HG03135 (cell line): ENCODE measurements around the gene TMEM176A.
"Not testable (repeated sequence)": the region's sequence is repeated elsewhere in the genome, so short reads cannot be mapped to it uniquely, and the experiment has no call there.

ENCODE experiments used
- ATAC-seq: cut with Tn5 transposase; IDR thresholded peaks from one replicate; pipeline ENCODE4 v1.9.1; 2021; ENCODE audit warnings: mild to moderate bottlenecking, moderate library complexity; ENCODE audit not compliant: unreplicated experiment

The TMEM176A gene

GRCh38 chr7:150800581-150801241, at the start of gene TMEM176A:
TMEM176A (plus strand) TSS chr7:150800769; CDS start chr7:150801551, 782 bp downstream.
- no peak for ATAC-seq

- ATAC-seq = no peak
These were observed 48.9 kb upstream of the TMEM176A start for GRCh38 chr7:150751702-150752101.

GRCh38 chr7:150753239-150753638, 47.3 kb upstream of the TMEM176A start:
- ATAC-seq = no peak

GRCh38 chr7:150753826-150754603, 46.6 kb upstream of the TMEM176A start:
- ATAC-seq = no peak

- no peak for ATAC-seq
These were observed 45.6 kb upstream of the TMEM176A start for GRCh38 chr7:150754951-150755350.

GRCh38 chr7:150755473-150756099, 45.0 kb upstream of the TMEM176A start:
- no peak for ATAC-seq

- ATAC-seq = no peak
These were observed 44.4 kb upstream of the TMEM176A start for GRCh38 chr7:150756166-150756565.

GRCh38 chr7:150756858-150757257, 43.7 kb upstream of the TMEM176A start:
- no peak for ATAC-seq

GRCh38 chr7:150759479-150759878, 41.1 kb upstream of the TMEM176A start:
- no peak for ATAC-seq

- ATAC-seq = no peak
These were observed 34.2 kb upstream of the TMEM176A start for GRCh38 chr7:150766334-150766709.

- ATAC-seq = no peak
These were observed 30.8 kb upstream of the TMEM176A start for GRCh38 chr7:150769768-150770167.

GRCh38 chr7:150774131-150774530, 26.4 kb upstream of the TMEM176A start:
- ATAC-seq = not testable (repeated sequence)

GRCh38 chr7:150778014-150778737, 22.4 kb upstream of the TMEM176A start:
- no peak for ATAC-seq

- ATAC-seq = no peak
These were observed 21.7 kb upstream of the TMEM176A start for GRCh38 chr7:150778738-150779301.

- ATAC-seq = no peak
These were observed 20.3 kb upstream of the TMEM176A start for GRCh38 chr7:150780292-150780691.

GRCh38 chr7:150781103-150781502, 19.5 kb upstream of the TMEM176A start:
- ATAC-seq = no peak

GRCh38 chr7:150781961-150782360, 18.6 kb upstream of the TMEM176A start:
- ATAC-seq = no peak

GRCh38 chr7:150784120-150784736, 16.3 kb upstream of the TMEM176A start:
- no peak for ATAC-seq

- ATAC-seq = no peak
These were observed 15.6 kb upstream of the TMEM176A start for GRCh38 chr7:150784954-150785353.
